SU-DHL-6 (cell line): ENCODE measurements around the gene OR10AD1.

ENCODE experiments used
- EZH2phosphoT487 ChIP-seq: fragments of 200-600 bp; sonication (generic), shearing (Covaris generic); conservative IDR thresholded peaks from 2 replicates; pipeline ENCODE4 v1.6.1; 2018; ENCODE audit warnings: mild to moderate bottlenecking, antibody characterized with exemption, low read length, moderate library complexity, mixed read lengths
- TF ChIP-seq, protein P1 (sequence below): fragments of 200-600 bp; sonication (generic); IDR thresholded peaks from one replicate; pipeline ENCODE4 v1.5.1; 2017; ENCODE audit warnings: antibody characterized with exemption, mild to moderate bottlenecking, low read length, moderate library complexity; ENCODE audit not compliant: insufficient read depth, poor library complexity, severe bottlenecking

DNA sequence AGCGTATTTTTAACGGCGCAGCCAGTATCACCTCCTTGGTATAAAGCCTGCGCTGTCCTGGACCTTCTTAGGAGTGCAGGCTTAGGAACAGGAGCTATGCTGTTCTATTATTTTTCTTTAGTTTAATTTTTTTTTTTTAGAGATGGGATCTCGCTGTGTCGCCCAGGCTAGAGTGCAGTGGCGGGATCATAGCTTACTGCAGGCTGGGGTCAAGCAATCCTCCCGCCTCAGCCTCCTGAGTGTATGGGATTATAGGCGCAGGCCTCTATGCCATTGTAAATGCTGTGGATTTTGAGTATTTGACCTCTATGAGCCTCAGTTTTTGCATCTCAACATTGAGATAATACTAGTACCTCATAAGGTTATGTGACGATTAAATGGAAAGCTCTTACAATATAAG lies 4.1 kb downstream of the OR10AD1 start:
- TF ChIP-seq, protein P1, sequence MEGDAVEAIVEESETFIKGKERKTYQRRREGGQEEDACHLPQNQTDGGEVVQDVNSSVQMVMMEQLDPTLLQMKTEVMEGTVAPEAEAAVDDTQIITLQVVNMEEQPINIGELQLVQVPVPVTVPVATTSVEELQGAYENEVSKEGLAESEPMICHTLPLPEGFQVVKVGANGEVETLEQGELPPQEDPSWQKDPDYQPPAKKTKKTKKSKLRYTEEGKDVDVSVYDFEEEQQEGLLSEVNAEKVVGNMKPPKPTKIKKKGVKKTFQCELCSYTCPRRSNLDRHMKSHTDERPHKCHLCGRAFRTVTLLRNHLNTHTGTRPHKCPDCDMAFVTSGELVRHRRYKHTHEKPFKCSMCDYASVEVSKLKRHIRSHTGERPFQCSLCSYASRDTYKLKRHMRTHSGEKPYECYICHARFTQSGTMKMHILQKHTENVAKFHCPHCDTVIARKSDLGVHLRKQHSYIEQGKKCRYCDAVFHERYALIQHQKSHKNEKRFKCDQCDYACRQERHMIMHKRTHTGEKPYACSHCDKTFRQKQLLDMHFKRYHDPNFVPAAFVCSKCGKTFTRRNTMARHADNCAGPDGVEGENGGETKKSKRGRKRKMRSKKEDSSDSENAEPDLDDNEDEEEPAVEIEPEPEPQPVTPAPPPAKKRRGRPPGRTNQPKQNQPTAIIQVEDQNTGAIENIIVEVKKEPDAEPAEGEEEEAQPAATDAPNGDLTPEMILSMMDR: no peak
- no peak for TF ChIP-seq EZH2phosphoT487
